ENCODE measurements around the gene PARVB. TPM values are rescaled to one million over a fixed set of nuclear protein-coding genes. Genes with fewer than 3 reads are reported as not detected.

PARVB gene
- total and polyA plus RNA-seq, 9 of the 15 experiments (the other 6 are each of a cell fraction or from before 2014, with no cell fraction given), result 1.1 to 59.2 (median 29.2) TPM

- TF ChIP-seq ZBTB5 (IDR thresholded peaks at IDR 0.05) (no peak), YBX1 (IDR thresholded peaks at IDR 0.05) (no peak), MED1 (CRISPR knock-in tag; IDR thresholded peaks at IDR 0.05; ENCODE audit: borderline replicate concordance) (no peak), DACH1 (IDR thresholded peaks at IDR 0.05; ENCODE audit: partially characterized antibody) (no peak), SMARCB1 (IDR thresholded peaks at IDR 0.05; ENCODE audit: insufficient read length, low read depth) (no peak), ZBTB11 (CRISPR knock-in tag; IDR thresholded peaks at IDR 0.05) (no peak)
Measured at GRCh38 chr22:44159811-44160210, 135.7 kb downstream of the PARVB start (continued).
